HEK293 (cell line): Measurements from ENCODE around the gene VPS54.
A peak's percentile ranks its signal among the peaks of the same experiment; 100 is the strongest.

Experiments used
- CTCF ChIA-PET: fragments of 350-600 bp; formaldehyde crosslinking; extraction: SDS; loops from one replicate; lab custom pipeline; 2021; ENCODE audit warnings: antibody characterized with exemption; lab: Yijun Ruan, JAX
- POLR2A ChIA-PET: fragments of 300-600 bp; formaldehyde crosslinking; extraction: SDS; loops from one replicate; lab custom pipeline; 2020; ENCODE audit warnings: antibody characterized with exemption, inconsistent platforms; lab: Yijun Ruan, JAX
- H3K27ac ChIP-seq: fragments of 200-500 bp; sonication (Bioruptor generic); 2 replicates; pipeline ENCODE4 v1.5.1; 2014; ENCODE audit warnings: low read depth, low read length, control low read depth, inconsistent platforms; ENCODE audit errors: extremely low read depth
- H3K36me3 ChIP-seq, 2 experiments: fragments of 200-500 bp in 1 of 2; sonication (Bioruptor generic) in 1 of 2; 1 replicate in 1 of 2; 2 replicates in 1 of 2; pipeline ENCODE4 v1.5.1; 2014 to 2017; ENCODE audit warnings: inconsistent platforms in 2 of 2, low read length in 2 of 2; ENCODE audit not compliant: control insufficient read depth in 2 of 2, insufficient read depth in 1 of 2
- H3K4me1 ChIP-seq: fragments of 200-500 bp; sonication (Bioruptor generic); 2 replicates; pipeline ENCODE4 v1.5.1; 2014; ENCODE audit warnings: mild to moderate bottlenecking, low read length, inconsistent platforms; ENCODE audit not compliant: control insufficient read depth, insufficient read depth
- H3K4me3 ChIP-seq: 2 replicates; pipeline ENCODE4 v1.5.1; 2011; ENCODE audit warnings: low read depth, mild to moderate bottlenecking, control low read depth, low read length, moderate library complexity
- H3K9me3 ChIP-seq: fragments of 200-500 bp; sonication (Bioruptor generic); 2 replicates; pipeline ENCODE4 v1.5.1; 2014; ENCODE audit warnings: low read depth, low read length, inconsistent platforms; ENCODE audit not compliant: control insufficient read depth, insufficient read depth
- FEZF1 ChIP-seq: fragments of 450-650 bp; formaldehyde crosslinking; IDR thresholded peaks from 2 replicates; pipeline ENCODE4 v1.5.1; 2016; ENCODE audit warnings: missing biosample characterization, missing genetic modification characterization
- GLIS2 ChIP-seq: fragments of 450-650 bp; formaldehyde crosslinking; IDR thresholded peaks from 2 replicates; pipeline ENCODE4 v1.5.1; 2016; ENCODE audit warnings: missing biosample characterization, missing genetic modification characterization
- KLF16 ChIP-seq: fragments of 450-650 bp; formaldehyde crosslinking; IDR thresholded peaks from 2 replicates; pipeline ENCODE4 v1.5.1; 2017; ENCODE audit warnings: missing biosample characterization, missing genetic modification characterization
- SCRT2 ChIP-seq: fragments of 450-650 bp; formaldehyde crosslinking; IDR thresholded peaks from 2 replicates; pipeline ENCODE4 v1.5.1; 2016; ENCODE audit warnings: missing biosample characterization, missing genetic modification characterization
- SP2 ChIP-seq: fragments of 450-650 bp; formaldehyde crosslinking; IDR thresholded peaks from 2 replicates; pipeline ENCODE4 v1.5.1; 2016; ENCODE audit warnings: missing biosample characterization, missing genetic modification characterization
- SP3 ChIP-seq: fragments of 450-650 bp; formaldehyde crosslinking; IDR thresholded peaks from 2 replicates; pipeline ENCODE4 v1.5.1; 2016; ENCODE audit warnings: missing biosample characterization, missing genetic modification characterization
- ZBTB26 ChIP-seq: fragments of 450-650 bp; formaldehyde crosslinking; optimal IDR thresholded peaks from 2 replicates; pipeline ENCODE3; 2016; ENCODE audit warnings: missing biosample characterization, mild to moderate bottlenecking, missing genetic modification characterization
- ZFP3 ChIP-seq: fragments of 450-650 bp; formaldehyde crosslinking; IDR thresholded peaks from 2 replicates; pipeline ENCODE4 v1.5.1; 2016; ENCODE audit warnings: low read depth, missing biosample characterization, missing genetic modification characterization
- ZIC2 ChIP-seq: fragments of 450-650 bp; formaldehyde crosslinking; IDR thresholded peaks from 2 replicates; pipeline ENCODE4 v1.5.1; 2016; ENCODE audit warnings: missing biosample characterization, missing genetic modification characterization
- ZNF175 ChIP-seq: fragments of 450-650 bp; formaldehyde crosslinking; IDR thresholded peaks from 2 replicates; pipeline ENCODE4 v1.5.1; 2016; ENCODE audit warnings: missing biosample characterization, missing genetic modification characterization
- ZNF184 ChIP-seq: fragments of 450-650 bp; IDR thresholded peaks from 2 replicates; pipeline ENCODE4 v1.5.1; 2018; ENCODE audit warnings: missing biosample characterization, mild to moderate bottlenecking, missing genetic modification characterization
- ZNF292 ChIP-seq: fragments of 450-650 bp; formaldehyde crosslinking; IDR thresholded peaks from 2 replicates; pipeline ENCODE4 v1.5.1; 2016; ENCODE audit warnings: low read depth, missing biosample characterization, missing genetic modification characterization, borderline replicate concordance
- ZNF302 ChIP-seq: fragments of 450-650 bp; formaldehyde crosslinking; IDR thresholded peaks from 2 replicates; pipeline ENCODE4 v1.5.1; 2016; ENCODE audit warnings: missing biosample characterization, missing genetic modification characterization, low read depth
- ZNF558 ChIP-seq: fragments of 450-650 bp; formaldehyde crosslinking; IDR thresholded peaks from 2 replicates; pipeline ENCODE4 v1.5.1; 2016; ENCODE audit warnings: missing biosample characterization, missing genetic modification characterization
- ZNF624 ChIP-seq: fragments of 450-650 bp; formaldehyde crosslinking; IDR thresholded peaks from 2 replicates; pipeline ENCODE4 v1.5.1; 2017; ENCODE audit warnings: missing biosample characterization, missing genetic modification characterization
- TF ChIP-seq, protein P1 (sequence below): fragments of 450-650 bp; formaldehyde crosslinking; IDR thresholded peaks from 2 replicates; pipeline ENCODE4 v1.5.1; 2016; ENCODE audit warnings: missing biosample characterization, missing genetic modification characterization
- TF ChIP-seq, protein P2 (sequence below): fragments of 450-650 bp; formaldehyde crosslinking; IDR thresholded peaks from 2 replicates; pipeline ENCODE4 v1.5.1; 2016; ENCODE audit warnings: missing biosample characterization, missing genetic modification characterization
- TF ChIP-seq, protein P3 (sequence below): fragments of 450-650 bp; IDR thresholded peaks from 2 replicates; pipeline ENCODE4 v1.5.1; 2018; ENCODE audit warnings: missing biosample characterization, missing genetic modification characterization
- TF ChIP-seq, protein P4 (sequence below): fragments of 450-650 bp; formaldehyde crosslinking; IDR thresholded peaks from 2 replicates; pipeline ENCODE4; 2016; ENCODE audit warnings: missing biosample characterization, missing genetic modification characterization

VPS54 gene

DNA sequence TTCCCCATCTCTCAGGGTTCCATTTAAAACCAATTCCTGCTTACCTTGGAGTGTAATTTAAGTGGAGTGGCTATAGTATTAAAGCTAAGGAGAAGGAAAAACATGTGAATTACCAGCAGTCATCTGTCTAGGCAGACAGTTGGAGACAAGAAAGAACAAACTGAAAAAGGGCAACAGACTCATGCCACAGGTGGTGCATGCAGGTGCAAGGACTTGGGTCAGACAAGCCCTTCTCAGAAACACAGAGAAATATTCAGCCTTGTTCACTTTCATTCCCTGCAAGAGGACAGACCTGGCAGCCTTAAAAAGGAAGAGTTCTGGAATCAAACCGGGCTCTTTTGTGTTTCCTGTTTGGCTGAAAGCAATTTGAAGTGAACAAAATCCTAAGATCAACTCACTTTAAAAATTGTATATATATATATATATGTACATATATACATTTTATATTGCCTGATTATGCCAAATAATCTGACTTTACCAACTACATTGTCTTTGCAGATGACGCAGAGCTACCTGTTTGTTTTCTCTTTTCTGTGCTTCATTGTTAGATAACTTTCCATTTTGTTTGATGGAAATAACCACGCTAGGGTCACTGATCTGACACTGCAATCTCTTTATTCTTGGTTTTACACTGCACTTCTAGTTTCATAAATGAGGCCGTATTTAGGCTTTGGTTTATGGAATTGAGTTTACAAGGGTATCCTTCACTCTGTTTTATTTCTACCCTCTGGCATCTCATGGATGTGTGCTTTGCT, 35.1 kb upstream of the VPS54 start:
- Histone ChIP-seq H3K9me3 (no peaks in the 10 kb centered on the region), H3K27ac (no peak overlapping the region), H3K4me3 (no peak overlapping the region), H3K4me1 (no peaks in the 10 kb centered on the region; the same call in 1 of the 2 replicates), H3K36me3 (no peaks in the 10 kb centered on the region)
- ChIA-PET POLR2A (no interaction called here), CTCF (interaction anchor here (0.6 to 1.3 kb wide), 7 partner anchors 18 to 278 kb away, joined by 3 to 5 read pairs (median 3); no protein-coding TSS in a partner anchor)
- TF ChIP-seq SP3 (no peak), SCRT2 (peak; percentile 53)

- H3K27ac ChIP-seq = no peak overlapping the region
- no peak for TF ChIP-seq GLIS2 (tag by site-specific recombination)
- no peak for TF ChIP-seq ZNF302 (tag by site-specific recombination)
- TF ChIP-seq, protein P1, sequence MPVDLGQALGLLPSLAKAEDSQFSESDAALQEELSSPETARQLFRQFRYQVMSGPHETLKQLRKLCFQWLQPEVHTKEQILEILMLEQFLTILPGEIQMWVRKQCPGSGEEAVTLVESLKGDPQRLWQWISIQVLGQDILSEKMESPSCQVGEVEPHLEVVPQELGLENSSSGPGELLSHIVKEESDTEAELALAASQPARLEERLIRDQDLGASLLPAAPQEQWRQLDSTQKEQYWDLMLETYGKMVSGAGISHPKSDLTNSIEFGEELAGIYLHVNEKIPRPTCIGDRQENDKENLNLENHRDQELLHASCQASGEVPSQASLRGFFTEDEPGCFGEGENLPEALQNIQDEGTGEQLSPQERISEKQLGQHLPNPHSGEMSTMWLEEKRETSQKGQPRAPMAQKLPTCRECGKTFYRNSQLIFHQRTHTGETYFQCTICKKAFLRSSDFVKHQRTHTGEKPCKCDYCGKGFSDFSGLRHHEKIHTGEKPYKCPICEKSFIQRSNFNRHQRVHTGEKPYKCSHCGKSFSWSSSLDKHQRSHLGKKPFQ = no peak
- TF ChIP-seq ZNF292 (tag by site-specific recombination) = no peak
- no peak for TF ChIP-seq KLF16
- no peak for TF ChIP-seq ZIC2
- CTCF ChIA-PET = interaction anchor here (0.6 to 5.6 kb wide), 2 partner anchors 10 to 276 kb away, joined by 4 to 81 read pairs; no protein-coding TSS in a partner anchor
- POLR2A ChIA-PET = no interaction called here
- H3K4me3 ChIP-seq = no peak overlapping the region
- no peaks in the 10 kb centered on the region for H3K9me3 ChIP-seq
- H3K36me3 ChIP-seq = no peaks in the 10 kb centered on the region
- H3K4me1 ChIP-seq = no peaks in the 10 kb centered on the region; the same call in 1 of the 2 replicates
Measured at GRCh38 chr2:64052463-64053241, 33.4 kb upstream of the VPS54 start.

- no peaks in the 10 kb centered on the region for H3K9me3 ChIP-seq
- H3K4me1 ChIP-seq = no peaks in the 10 kb centered on the region; the same call in 1 of the 2 replicates
- H3K36me3 ChIP-seq = no peaks in the 10 kb centered on the region
- no peak overlapping the region for H3K27ac ChIP-seq
- POLR2A ChIA-PET = interaction anchor here (0.6 to 1.5 kb wide), 2 partner anchors 15 to 94 kb away, joined by 4 to 7 read pairs; no protein-coding TSS in a partner anchor
- H3K4me3 ChIP-seq = no peak overlapping the region
- CTCF ChIA-PET = interaction anchor here (0.6 to 5.6 kb wide), 15 partner anchors 12 to 839 kb away, joined by 3 to 81 read pairs (median 3); no protein-coding TSS in a partner anchor
- TF ChIP-seq, protein P2, sequence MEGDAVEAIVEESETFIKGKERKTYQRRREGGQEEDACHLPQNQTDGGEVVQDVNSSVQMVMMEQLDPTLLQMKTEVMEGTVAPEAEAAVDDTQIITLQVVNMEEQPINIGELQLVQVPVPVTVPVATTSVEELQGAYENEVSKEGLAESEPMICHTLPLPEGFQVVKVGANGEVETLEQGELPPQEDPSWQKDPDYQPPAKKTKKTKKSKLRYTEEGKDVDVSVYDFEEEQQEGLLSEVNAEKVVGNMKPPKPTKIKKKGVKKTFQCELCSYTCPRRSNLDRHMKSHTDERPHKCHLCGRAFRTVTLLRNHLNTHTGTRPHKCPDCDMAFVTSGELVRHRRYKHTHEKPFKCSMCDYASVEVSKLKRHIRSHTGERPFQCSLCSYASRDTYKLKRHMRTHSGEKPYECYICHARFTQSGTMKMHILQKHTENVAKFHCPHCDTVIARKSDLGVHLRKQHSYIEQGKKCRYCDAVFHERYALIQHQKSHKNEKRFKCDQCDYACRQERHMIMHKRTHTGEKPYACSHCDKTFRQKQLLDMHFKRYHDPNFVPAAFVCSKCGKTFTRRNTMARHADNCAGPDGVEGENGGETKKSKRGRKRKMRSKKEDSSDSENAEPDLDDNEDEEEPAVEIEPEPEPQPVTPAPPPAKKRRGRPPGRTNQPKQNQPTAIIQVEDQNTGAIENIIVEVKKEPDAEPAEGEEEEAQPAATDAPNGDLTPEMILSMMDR (tag by site-specific recombination) = peak; percentile 85
- TF ChIP-seq ZBTB26 (tag by site-specific recombination) (no peak), ZNF175 (tag by site-specific recombination) (no peak), SP2 (tag by site-specific recombination) (no peak), ZNF184 (tag by site-specific recombination) (no peak), ZNF558 (tag by site-specific recombination) (no peak), ZFP3 (no peak), ZNF624 (tag by site-specific recombination) (no peak), FEZF1 (no peak)
- TF ChIP-seq, protein P3, sequence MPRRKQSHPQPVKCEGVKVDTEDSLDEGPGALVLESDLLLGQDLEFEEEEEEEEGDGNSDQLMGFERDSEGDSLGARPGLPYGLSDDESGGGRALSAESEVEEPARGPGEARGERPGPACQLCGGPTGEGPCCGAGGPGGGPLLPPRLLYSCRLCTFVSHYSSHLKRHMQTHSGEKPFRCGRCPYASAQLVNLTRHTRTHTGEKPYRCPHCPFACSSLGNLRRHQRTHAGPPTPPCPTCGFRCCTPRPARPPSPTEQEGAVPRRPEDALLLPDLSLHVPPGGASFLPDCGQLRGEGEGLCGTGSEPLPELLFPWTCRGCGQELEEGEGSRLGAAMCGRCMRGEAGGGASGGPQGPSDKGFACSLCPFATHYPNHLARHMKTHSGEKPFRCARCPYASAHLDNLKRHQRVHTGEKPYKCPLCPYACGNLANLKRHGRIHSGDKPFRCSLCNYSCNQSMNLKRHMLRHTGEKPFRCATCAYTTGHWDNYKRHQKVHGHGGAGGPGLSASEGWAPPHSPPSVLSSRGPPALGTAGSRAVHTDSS (tag by site-specific recombination) = no peak
- TF ChIP-seq, protein P4, sequence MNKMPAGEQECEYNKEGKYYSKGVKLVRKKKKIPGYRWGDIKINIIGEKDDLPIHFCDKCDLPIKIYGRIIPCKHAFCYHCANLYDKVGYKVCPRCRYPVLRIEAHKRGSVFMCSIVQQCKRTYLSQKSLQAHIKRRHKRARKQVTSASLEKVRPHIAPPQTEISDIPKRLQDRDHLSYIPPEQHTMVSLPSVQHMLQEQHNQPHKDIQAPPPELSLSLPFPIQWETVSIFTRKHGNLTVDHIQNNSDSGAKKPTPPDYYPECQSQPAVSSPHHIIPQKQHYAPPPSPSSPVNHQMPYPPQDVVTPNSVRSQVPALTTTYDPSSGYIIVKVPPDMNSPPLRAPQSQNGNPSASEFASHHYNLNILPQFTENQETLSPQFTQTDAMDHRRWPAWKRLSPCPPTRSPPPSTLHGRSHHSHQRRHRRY (tag by site-specific recombination) = no peak
Measured at GRCh38 chr2:64049633-64050220, 30.5 kb upstream of the VPS54 start.
